HepG2 (cell line): ENCODE measurements around the gene RBM14. TPM values are rescaled to one million over a fixed set of nuclear protein-coding genes. Genes with fewer than 3 reads are reported as not detected.

Experiments
- ASH2L ChIP-seq: fragments of 300-600, 200-600 bp; sonication (generic); IDR thresholded peaks from 2 replicates; pipeline ENCODE4 v1.7.0; 2017; ENCODE audit warnings: low read depth, mild to moderate bottlenecking, moderate library complexity, mixed read lengths, low read length; ENCODE audit not compliant: insufficient read length
- DDIT3 ChIP-seq: sonication (generic); formaldehyde crosslinking; IDR thresholded peaks from 2 replicates; pipeline ENCODE4 v1.4.0; 2020; ENCODE audit warnings: mild to moderate bottlenecking, missing genetic modification reagents
- ETV6 ChIP-seq: sonication (generic); formaldehyde crosslinking; conservative IDR thresholded peaks from 2 replicates; pipeline ENCODE4 v1.4.0; 2020; ENCODE audit warnings: missing genetic modification reagents
- MBNL3 ChIP-seq: fragments of 250-450 bp; sonication (Bioruptor Pico); conservative IDR thresholded peaks from 2 replicates; pipeline ENCODE4 v1.8.0; 2022; ENCODE audit warnings: mild to moderate bottlenecking, inconsistent platforms
- MIXL1 ChIP-seq: IDR thresholded peaks from 2 replicates; pipeline ENCODE4 v1.6.1; 2016
- NFE2L2 ChIP-seq: fragments of 150-350 bp; IDR thresholded peaks from 2 replicates; pipeline ENCODE4 v1.6.1; 2014; ENCODE audit warnings: low read length
- SRY ChIP-seq: sonication (generic); formaldehyde crosslinking; IDR thresholded peaks from 2 replicates; pipeline ENCODE4 v1.8.0; 2022; ENCODE audit warnings: mild to moderate bottlenecking, missing genetic modification reagents
- ZBTB10 ChIP-seq: sonication (generic); formaldehyde crosslinking; IDR thresholded peaks from 2 replicates; pipeline ENCODE4 v1.4.0; 2020; ENCODE audit warnings: missing genetic modification reagents, borderline replicate concordance
- ZNF317 ChIP-seq: sonication (generic); formaldehyde crosslinking; IDR thresholded peaks from 2 replicates; pipeline ENCODE4 v1.5.0; 2020; ENCODE audit warnings: mild to moderate bottlenecking, missing genetic modification reagents
- ZNF407 ChIP-seq: sonication (generic); formaldehyde crosslinking; IDR thresholded peaks from one replicate; pipeline ENCODE4 v1.5.1; 2020; ENCODE audit warnings: mild to moderate bottlenecking, missing genetic modification reagents; ENCODE audit errors: not compliant biosample characterization
- ZNF709 ChIP-seq: sonication (generic); formaldehyde crosslinking; IDR thresholded peaks from 2 replicates; pipeline ENCODE4 v1.5.0; 2020; ENCODE audit warnings: mild to moderate bottlenecking, missing genetic modification reagents
- ZNF781 ChIP-seq: sonication (generic); formaldehyde crosslinking; IDR thresholded peaks from 2 replicates; pipeline ENCODE4 v1.5.1; 2020; ENCODE audit warnings: borderline replicate concordance, mild to moderate bottlenecking, missing genetic modification reagents; ENCODE audit errors: not compliant biosample characterization
- polyA plus RNA-seq, 8 experiments: library from polyadenylated mRNA; depleted of rRNA in 3 of 8; stranded (reverse) in 7 of 8; unstranded in 1 of 8; fragments of >200 nt; fragmentation: Illumina TruSeq in 4 of 8; extraction: Trizol in 4 of 8; gene quantifications; 2 replicates each; pipeline versions ENCODE4 v1.2.1 to v1.2.3, GENCODE V29; 2011 to 2016; ENCODE audit warnings: low read depth in 4 of 8, missing spikeins in 1 of 8, mixed read lengths in 1 of 8; ENCODE audit not compliant: insufficient read depth in 1 of 8
- total RNA-seq, 5 experiments: library from RNA; depleted of rRNA; stranded (reverse); fragments of >200 nt; fragmentation: Illumina TruSeq; extraction: Trizol; gene quantifications; 2 replicates each; pipeline ENCODE4 v1.2.3, GENCODE V29; 2016; ENCODE audit warnings: low read depth in 1 of 5
- TF ChIP-seq, protein P1 (sequence below): IDR thresholded peaks from 2 replicates; pipeline ENCODE4 v1.6.1; 2016; ENCODE audit warnings: missing compliant biosample characterization, missing genetic modification reagents, borderline replicate concordance

The RBM14 gene
- total and polyA plus RNA-seq, 2 of the 13 experiments (the other 11 are each of a cell fraction or from before 2014, with no cell fraction given), result 12.7 to 44.1 TPM

DNA sequence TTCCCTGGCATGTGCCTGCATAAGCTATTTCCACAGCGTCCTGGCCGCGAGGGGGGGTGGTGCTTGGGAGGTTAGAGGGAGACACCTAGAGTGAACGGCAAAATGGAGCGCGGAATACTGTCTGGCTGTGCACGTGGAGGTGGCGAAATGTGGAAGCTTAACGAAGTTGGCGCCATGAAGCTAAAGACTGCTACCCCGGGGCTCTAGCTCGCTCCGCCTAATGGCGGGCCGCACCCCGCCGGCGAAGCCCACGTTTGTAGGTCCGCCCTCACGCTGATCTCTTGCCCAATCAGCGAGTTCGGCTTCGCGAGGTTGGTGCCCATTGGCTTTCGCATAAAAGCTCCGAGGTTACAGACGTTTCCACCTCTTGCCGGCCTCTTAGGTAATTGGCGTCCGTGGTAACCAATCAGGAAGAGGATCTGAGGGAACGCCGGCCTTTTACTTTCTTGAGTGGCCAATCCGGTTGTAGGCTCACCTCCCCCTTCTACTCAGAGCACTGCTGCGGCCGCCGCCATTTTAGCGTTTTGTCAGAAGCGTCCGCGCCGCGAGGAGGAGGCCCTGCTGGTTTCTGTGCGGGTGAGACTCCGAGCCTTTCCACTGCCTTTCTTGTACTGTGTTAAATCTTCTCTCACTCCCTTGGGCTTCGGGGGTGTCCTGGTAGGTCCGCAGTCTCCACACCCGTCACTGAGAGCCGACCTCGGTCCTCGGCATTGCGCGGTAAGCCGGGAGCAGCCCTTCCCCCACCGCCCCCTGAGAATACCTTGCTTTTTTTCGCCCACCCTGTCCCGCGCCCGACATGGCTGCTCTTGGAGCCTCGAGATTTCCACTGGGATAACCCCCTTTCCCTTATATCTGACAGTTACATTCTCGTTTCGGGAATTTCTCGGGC lies 22.0 kb downstream of the RBM14 start, which contains the start of gene RBM4 (continued):
- TF ChIP-seq ZBTB10 (CRISPR knock-in tag) (no peak), MIXL1 (CRISPR knock-in tag) (no peak; the same call in 1 of the 2 replicates), ZNF781 (CRISPR knock-in tag) (peak; percentile 72), ZNF317 (CRISPR knock-in tag) (peak; percentile 52; the same call in 1 of the 2 replicates), MBNL3 (no peak), ZNF709 (0 out of 2 replicates have a peak, but pooled peaks have one; percentile 83), ASH2L (peak; percentile 90), ETV6 (CRISPR knock-in tag) (no peak), DDIT3 (CRISPR knock-in tag) (no peak), ZNF407 (no peak), NFE2L2 (no peak), SRY (CRISPR knock-in tag) (peak; percentile 70; the same call in 1 of the 2 replicates)
- TF ChIP-seq, protein P1, sequence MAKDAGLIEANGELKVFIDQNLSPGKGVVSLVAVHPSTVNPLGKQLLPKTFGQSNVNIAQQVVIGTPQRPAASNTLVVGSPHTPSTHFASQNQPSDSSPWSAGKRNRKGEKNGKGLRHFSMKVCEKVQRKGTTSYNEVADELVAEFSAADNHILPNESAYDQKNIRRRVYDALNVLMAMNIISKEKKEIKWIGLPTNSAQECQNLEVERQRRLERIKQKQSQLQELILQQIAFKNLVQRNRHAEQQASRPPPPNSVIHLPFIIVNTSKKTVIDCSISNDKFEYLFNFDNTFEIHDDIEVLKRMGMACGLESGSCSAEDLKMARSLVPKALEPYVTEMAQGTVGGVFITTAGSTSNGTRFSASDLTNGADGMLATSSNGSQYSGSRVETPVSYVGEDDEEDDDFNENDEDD, result peak; percentile 82; the same call in 1 of the 2 replicates
